Lower lobe of right lung (tissue), 2 donors: Measurements from ENCODE around the gene RAPGEF4. TPM values are rescaled to one million over a fixed set of nuclear protein-coding genes. Genes with fewer than 3 reads are reported as not detected.
A peak's percentile ranks its signal among the peaks of the same experiment; 100 is the strongest.
"Not testable (repeated sequence)": the region's sequence is repeated elsewhere in the genome, so short reads cannot be mapped to it uniquely, and the experiment has no call there.

ENCODE experiments used
- ATAC-seq, 2 donors: fragments of 200-7000 bp; cut with Tn5 transposase; one replicate each; pipeline ENCODE4 v1.9.1; 2020 to 2022; ENCODE audit warnings: mild to moderate bottlenecking in 2 of 2, moderate library complexity in 2 of 2
- DNase-seq: peaks from one replicate; pipeline ENCODE4 v3.0.0-alpha.2; 2020
- H3K27ac ChIP-seq: fragments of 200-600 bp; one replicate; pipeline ENCODE4 v1.8.0; 2022
- H3K27me3 ChIP-seq: fragments of 200-600 bp; one replicate; pipeline ENCODE4 v1.8.0; 2022; ENCODE audit warnings: low read depth
- H3K36me3 ChIP-seq: fragments of 200-600 bp; one replicate; pipeline ENCODE4 v1.8.0; 2022; ENCODE audit warnings: mild to moderate bottlenecking
- H3K4me1 ChIP-seq: fragments of 200-600 bp; one replicate; pipeline ENCODE4 v1.8.0; 2022
- H3K4me3 ChIP-seq: fragments of 200-600 bp; one replicate; pipeline ENCODE4 v1.8.0; 2022; ENCODE audit warnings: mild to moderate bottlenecking
- H3K9me3 ChIP-seq: fragments of 200-600 bp; one replicate; pipeline ENCODE4 v1.8.0; 2022
- CTCF ChIP-seq: fragments of 200-600 bp; IDR thresholded peaks from one replicate; pipeline ENCODE4 v1.8.0; 2022; ENCODE audit warnings: antibody characterized with exemption, mild to moderate bottlenecking
- intact Hi-C: fragments of 100-400 bp; cut with DNase I; formaldehyde crosslinking; loops from one replicate; pipeline ENCODE4 v1.11.0; 2022
- total RNA-seq: library from RNA; stranded (reverse); fragmentation: NEBNext Ultra II Directional; extraction: Animal tissue kit (Norgen Biotek cat#: 25700); gene quantifications from one replicate; pipeline ENCODE4 v1.2.1, GENCODE V29; 2021
- donor health status: DM: no; HTN: yes; CAD: no; lungs with severe emphysema.

The RAPGEF4 gene
- total RNA-seq, 1 donor from 2014 or later, result 14.6 TPM

DNA sequence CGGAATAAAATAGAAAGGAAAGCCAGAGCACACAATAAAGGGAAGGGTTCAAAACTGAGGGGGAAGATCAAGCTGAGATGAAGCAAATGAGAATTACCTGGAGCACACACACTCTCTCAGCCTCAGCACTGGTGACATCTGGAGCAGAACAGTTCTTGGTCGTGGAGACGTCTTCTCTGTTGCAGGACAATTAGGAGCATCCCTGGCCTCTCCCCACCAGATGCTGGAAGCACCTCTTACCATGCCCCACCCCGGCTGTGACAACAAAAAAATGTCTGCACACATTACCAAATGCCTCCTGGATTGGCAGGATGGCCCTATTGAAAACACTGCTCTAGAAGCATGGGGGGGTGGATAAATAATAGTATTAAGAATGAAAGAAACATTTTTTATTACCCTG, 296.4 kb downstream of the RAPGEF4 start:
- Histone ChIP-seq H3K9me3 (no peaks in the 10 kb centered on the region), H3K27ac (no peak overlapping the region), H3K27me3 (no peaks in the 10 kb centered on the region), H3K4me1 (peaks cover 7% of the 10 kb centered on the region), H3K4me3 (no peak overlapping the region), H3K36me3 (no peaks in the 10 kb centered on the region)
- DNase-seq (no peak), ATAC-seq (no peak)
- intact Hi-C loops, result no loop called here
- TF ChIP-seq CTCF, result no peak

- ATAC-seq, result no peak
Measured at GRCh38 chr2:173033084-173033483, 297.4 kb downstream of the RAPGEF4 start.

DNA sequence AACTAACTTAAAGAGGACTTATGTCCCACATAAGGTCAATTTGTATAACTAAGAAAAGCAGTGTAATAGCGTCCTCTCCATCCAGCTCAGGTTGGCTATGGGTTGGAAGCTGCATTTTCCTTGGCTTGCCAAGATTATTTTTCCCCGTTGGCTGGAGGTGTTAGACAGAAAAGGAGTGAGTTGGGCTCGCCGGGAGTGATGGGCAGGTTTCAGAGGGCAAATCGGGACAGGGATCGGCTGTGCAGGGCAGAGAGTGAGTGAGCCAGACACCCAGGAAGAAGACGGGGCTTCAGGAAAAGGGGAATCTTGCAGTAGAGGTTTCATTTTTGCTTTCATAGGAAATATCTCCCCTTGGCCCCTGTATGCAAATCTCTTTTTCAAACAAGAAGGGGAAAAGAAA, 298.5 kb downstream of the RAPGEF4 start:
- no peak for DNase-seq
- Histone ChIP-seq H3K9me3 (no peaks in the 10 kb centered on the region), H3K27ac (no peak overlapping the region), H3K4me3 (no peak overlapping the region), H3K36me3 (no peaks in the 10 kb centered on the region), H3K4me1 (peaks cover 9% of the 10 kb centered on the region), H3K27me3 (no peaks in the 10 kb centered on the region)
- intact Hi-C loops, result no loop called here
- no peak for ATAC-seq
- TF ChIP-seq CTCF, result no peak

More at GRCh38 chr2:173033084-173033483, 297.4 kb downstream of the RAPGEF4 start:
- intact Hi-C loops, result no loop called here
- DNase-seq, result no peak
- H3K4me1 ChIP-seq, result peaks cover 11% of the 10 kb centered on the region
- H3K4me3 ChIP-seq, result no peak overlapping the region
- H3K36me3 ChIP-seq, result no peaks in the 10 kb centered on the region
- H3K27ac ChIP-seq, result no peak overlapping the region
- H3K9me3 ChIP-seq, result no peaks in the 10 kb centered on the region
- H3K27me3 ChIP-seq, result no peaks in the 10 kb centered on the region
- TF ChIP-seq CTCF, result no peak

GRCh38 chr2:173037245-173038120, 301.8 kb downstream of the RAPGEF4 start:
- TF ChIP-seq CTCF, result no peak
- Histone ChIP-seq H3K27ac (no peak overlapping the region), H3K9me3 (no peaks in the 10 kb centered on the region), H3K4me3 (no peak overlapping the region), H3K36me3 (no peaks in the 10 kb centered on the region), H3K27me3 (no peaks in the 10 kb centered on the region), H3K4me1 (peaks cover 9% of the 10 kb centered on the region)
- peak; percentile 78 to 83 for ATAC-seq
- no peak for DNase-seq
- intact Hi-C loops, result no loop called here

GRCh38 chr2:173038257-173038656, 302.6 kb downstream of the RAPGEF4 start:
- H3K36me3 ChIP-seq, intact Hi-C loops, H3K9me3 ChIP-seq, H3K27me3 ChIP-seq, H3K27ac ChIP-seq, H3K4me3 ChIP-seq, H3K4me1 ChIP-seq, DNase-seq: not testable (repeated sequence)
- peak in 1 of 2 donors; percentile 32 for ATAC-seq

- Histone ChIP-seq H3K4me1 (peaks cover 9% of the 10 kb centered on the region), H3K4me3 (no peak overlapping the region), H3K27me3 (no peaks in the 10 kb centered on the region), H3K27ac (no peak overlapping the region), H3K36me3 (no peaks in the 10 kb centered on the region), H3K9me3 (no peaks in the 10 kb centered on the region)
- ATAC-seq (no peak), DNase-seq (no peak)
- intact Hi-C loops, result no loop called here
- TF ChIP-seq CTCF, result no peak
Measured at GRCh38 chr2:173040729-173041128, 305.1 kb downstream of the RAPGEF4 start.
